HG03460 (cell line): ENCODE data around the gene NEURL3.
"Not testable (repeated sequence)": the region's sequence is repeated elsewhere in the genome, so short reads cannot be mapped to it uniquely, and the experiment has no call there.

Experiments used
- ATAC-seq: cut with Tn5 transposase; IDR thresholded peaks from one replicate; pipeline ENCODE4 v1.9.1; 2021; ENCODE audit not compliant: unreplicated experiment

NEURL3 gene, protein sequence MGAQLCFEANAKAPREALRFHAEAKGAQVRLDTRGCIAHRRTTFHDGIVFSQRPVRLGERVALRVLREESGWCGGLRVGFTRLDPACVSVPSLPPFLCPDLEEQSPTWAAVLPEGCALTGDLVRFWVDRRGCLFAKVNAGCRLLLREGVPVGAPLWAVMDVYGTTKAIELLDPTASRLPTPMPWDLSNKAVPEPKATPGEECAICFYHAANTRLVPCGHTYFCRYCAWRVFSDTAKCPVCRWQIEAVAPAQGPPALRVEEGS

DNA sequence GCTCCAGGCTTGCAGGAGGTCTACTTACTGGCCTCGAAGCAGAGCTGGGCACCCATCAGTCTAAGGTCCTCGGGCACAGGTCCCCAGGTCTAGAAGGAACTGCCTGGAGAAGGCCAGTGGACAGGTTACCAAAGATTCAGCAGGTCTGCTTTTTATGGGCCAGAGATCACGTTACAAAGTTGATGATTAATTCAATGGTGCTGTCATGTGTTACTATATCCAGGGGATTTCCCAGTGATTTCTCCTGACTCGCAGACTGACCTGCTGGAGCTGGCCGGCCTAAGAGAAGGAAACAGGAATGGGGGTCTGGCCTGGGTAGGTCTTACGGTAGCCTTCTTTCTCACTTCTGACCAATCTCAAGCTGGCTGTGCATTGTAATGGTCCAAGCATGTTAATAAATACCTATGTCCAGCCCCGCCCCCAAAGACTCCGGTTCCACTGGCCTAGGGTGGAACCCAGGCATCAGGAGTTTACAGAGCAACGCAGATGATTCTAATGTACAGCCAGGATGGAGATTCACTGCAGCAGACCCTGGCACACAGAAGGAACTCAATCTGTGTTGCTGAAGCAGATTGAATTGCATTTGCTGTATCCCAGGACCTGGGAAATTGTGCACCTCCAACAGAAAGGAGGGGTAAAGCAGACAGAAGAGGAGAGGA is at the start of gene NEURL3:
NEURL3 (minus strand) TSS at position 127 of the 659 bp plus-strand sequence; CDS start at position 56, 71 bp downstream.
- ATAC-seq = no peak

DNA sequence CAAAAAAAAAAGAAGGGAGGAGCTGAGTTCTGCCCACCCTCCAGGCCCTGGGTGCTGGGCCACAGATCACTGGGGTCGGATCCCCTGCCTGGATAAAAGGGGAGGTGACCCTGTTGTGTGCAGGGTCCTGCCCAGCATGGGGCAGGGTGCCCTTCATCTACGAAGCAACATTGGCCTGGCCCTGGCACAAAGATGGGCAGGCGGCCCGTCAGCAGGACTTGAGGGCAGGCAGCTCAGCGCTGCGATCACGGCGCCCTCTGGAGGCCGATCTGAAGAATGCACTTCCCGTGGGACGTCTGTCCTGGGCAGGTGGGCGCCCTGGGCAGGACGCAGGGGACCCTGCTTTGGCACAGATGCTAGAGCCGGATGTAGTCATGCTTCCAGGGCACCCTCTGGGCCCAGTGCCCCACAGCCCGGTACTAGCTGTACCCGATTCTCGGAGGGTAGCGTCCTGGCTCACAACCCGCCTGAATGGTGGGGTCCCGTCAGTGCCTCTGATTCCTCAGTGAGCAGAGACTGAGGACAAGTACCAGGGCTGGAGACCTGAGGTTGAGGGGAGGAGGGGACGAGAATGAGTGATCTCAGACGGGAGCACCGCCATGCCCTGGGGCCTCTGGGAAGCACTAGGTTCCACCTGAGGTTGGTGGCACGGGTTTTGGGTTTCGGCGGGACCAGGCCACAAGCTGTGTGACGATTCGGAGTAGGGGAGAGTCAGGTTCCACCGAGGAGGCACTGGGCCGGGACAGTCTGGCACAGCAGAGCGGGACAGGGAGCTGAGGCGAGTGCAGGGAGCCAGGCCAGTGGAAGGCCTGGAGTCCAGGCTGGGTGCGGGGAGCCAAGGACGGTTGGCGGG is 49.4 kb upstream of the NEURL3 start:
- ATAC-seq = no peak

DNA sequence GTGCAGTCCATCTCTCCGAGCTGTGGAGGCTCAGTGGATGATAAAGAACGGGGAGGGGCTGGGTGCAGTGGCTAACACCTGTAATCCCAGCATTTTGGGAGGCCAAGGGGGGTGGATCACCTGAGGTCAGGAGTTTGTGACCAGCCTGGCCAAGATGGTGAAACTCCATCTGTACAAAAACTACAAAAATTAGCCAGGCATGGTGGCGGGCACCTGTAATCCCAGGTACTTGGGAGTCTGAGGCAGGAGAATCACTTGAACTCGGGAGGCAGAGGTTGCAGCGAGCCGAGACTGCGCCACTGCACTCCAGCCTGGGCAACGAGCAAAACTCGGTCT is 48.8 kb upstream of the NEURL3 start:
- not testable (repeated sequence) for ATAC-seq

DNA sequence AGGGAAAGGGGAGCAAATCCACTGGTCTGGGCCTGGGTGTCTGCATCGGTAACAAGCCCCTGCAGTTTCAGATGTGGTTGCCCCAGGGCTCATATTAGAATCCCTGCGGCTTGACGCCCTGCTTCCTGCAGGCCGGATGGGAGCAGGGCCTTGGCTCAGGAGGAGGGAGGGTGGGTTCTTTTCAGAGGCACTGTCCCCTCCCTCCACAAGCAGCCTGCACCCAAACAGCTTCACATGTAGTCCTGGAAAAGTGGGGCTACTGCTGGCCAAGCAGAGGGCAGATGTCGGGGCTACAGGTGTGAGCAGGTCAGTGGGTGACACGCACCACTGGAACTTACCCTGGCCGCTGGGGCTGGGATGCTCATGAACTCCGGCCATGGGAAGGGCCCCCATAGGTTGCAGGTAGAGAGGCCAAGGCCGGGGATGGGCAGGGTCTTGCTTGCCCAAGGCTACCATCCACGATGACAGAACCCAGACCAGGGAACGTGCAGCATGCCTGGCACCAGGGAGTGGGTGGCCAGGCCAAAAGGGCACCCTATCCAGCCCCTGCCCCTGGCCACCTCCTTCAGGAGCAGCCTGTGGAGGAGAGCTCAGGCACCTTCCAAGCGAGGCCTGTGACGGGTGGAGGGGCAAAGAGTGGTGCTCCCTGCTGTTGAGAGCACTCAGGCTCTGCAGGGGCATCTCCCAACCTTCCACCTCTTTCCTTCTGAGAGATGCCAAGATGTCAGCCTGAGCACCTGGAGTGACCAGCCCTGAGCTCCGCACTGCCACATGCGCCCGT is 48.2 kb upstream of the NEURL3 start:
- no peak for ATAC-seq

DNA sequence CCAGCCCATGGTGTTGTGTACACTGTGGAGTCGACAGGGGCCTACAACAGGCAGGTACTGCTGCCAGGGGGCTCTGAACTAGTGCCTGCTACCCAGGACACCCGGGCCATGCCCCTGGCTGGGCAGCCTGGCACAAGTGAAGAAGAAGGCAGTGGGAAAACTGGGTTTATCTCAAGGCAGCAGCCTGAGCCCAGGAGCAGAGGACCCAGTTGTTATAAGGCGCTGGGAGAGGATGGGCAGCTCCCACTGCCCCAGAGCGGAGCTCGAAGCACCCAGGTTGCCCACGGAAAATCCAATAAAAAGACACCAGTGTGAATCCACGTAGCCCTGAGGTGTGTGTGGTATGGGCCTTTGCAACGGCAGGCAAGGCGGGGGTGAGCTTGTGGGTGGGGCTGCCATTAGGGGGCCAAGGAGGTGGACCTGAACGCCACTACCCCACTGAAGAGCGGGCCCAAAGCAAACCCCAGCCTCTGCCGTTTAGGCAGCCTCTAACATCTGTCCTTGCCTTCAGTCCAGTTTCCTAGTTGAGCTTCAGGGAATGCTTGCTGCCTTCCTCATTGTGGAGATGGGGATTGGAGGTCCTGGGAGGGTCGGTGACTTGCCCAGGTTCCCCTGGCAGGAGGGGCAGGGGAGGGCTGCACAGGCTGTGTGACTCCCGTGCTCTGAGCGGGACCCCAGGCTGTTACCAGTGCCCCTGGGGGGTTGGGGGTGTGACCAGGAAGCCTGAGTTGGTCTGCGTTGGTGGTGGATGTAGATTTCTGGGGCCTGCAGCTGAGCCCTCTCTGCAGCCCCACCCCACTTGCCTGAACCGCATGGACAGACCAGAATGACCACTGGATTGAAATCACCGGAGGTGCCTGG is 47.4 kb upstream of the NEURL3 start:
- no peak for ATAC-seq

DNA sequence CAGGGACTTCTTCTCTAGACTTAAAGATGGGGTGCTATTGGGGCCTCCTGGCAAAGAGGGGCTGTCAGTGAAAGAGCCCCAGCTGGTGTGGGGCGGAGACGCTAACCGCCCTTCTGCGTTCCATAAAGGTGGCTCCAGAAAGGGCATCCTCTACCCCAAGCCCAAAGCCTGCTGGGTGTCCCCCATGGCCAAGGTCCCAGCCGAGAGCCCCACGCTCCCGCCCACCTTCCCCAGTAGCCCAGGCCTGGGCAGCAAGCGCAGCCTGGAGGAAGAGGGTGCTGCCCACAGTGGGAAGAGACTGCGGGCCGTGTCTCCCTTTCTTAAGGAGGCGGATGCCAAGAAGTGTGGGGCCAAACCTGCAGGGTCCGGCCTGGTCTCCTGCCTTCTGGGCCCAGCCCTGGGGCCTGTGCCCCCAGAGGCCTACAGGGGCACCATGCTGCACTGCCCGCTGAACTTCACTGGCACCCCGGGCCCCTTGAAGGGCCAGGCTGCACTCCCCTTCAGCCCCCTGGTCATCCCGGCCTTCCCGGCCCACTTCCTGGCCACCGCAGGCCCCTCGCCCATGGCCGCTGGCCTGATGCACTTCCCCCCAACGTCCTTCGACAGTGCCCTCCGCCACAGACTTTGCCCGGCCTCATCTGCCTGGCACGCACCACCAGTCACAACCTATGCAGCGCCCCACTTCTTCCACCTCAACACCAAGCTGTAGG is 46.6 kb upstream of the NEURL3 start:
- no peak for ATAC-seq

DNA sequence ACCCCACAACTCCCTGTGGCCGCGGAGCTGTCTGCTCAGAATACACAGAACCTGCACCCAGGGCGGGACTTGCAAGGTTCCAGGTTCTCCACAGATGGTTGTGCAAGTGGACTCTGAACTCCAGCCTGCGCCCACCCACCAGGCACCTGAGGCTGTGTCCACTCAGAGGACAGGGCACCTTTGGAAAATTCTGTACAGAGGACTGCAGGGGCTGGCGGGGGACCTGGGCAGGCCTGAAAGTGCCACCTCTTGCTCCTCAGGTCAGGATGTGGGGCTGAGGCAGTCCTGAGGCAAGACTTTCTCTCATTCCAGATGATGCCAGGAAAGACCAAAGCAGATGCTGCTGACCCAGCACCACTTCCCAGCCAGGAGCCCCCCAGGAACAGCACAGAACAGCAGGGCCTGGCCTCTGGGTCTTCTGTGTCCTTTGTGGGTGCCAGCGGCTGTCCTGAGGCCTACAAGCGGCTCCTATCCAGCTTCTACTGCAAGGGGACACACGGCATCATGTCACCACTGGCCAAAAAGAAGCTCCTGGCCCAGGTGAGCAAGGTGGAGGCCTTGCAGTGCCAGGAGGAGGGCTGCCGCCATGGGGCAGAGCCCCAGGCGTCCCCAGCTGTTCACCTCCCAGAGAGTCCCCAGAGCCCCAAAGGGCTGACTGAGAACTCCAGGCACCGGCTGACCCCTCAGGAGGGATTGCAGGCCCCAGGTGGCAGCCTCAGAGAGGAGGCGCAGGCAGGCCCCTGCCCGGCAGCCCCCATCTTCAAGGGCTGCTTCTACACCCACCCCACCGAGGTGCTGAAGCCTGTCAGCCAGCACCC is 45.8 kb upstream of the NEURL3 start:
- ATAC-seq = no peak

DNA sequence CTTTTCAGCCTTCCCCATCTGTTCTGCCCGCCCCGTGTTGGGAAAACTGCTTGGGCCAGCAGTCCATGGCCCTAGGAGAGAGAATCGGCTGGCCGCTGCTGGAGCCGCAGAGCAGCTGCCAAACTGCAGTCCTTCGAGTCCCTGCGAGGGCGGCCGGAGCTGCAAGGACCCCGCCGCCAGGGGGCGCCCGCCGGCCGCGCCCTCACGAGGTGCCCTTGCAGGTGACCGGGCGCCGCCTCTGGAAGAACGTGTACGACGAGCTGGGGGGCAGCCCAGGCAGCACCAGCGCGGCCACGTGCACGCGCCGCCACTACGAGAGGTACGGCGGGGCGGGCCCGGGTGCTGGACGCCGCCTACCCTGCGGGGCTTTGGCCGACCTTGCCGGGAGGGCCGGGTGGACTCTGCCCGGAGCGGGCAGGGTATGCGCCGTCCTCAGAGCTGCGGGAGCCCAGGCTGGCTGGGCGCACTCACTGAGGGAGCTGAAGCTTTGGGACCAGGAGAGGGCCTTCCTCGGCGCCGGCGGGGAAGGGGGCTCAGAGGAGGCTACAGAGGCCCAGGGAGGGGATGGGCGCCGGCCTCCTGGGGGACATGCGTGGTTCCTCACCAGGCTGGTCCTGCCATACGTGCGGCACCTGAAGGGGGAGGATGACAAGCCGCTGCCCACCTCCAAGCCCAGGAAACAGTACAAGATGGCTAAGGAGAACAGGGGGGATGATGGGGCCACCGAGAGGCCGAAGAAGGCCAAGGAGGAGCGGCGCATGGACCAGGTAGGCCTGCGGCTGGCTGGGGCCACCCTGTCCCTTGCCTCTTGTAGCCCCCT is 45.0 kb upstream of the NEURL3 start:
- no peak for ATAC-seq

DNA sequence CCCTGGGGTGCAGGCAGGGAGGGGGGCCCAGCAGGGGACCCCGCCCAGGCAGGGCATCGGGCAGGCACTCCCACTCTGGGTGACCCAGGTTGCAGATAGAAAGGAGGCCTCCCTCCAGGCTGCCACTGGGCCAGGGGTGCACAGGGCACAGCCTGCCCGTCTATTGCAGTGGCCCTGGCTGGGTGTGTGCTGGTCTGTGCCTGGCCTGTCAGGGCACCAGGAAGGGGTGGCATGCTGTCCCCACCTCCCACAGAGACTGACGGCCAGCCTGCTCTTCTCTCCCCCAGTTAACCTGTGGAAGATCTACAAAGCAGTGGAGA is 44.3 kb upstream of the NEURL3 start:
- no peak for ATAC-seq

DNA sequence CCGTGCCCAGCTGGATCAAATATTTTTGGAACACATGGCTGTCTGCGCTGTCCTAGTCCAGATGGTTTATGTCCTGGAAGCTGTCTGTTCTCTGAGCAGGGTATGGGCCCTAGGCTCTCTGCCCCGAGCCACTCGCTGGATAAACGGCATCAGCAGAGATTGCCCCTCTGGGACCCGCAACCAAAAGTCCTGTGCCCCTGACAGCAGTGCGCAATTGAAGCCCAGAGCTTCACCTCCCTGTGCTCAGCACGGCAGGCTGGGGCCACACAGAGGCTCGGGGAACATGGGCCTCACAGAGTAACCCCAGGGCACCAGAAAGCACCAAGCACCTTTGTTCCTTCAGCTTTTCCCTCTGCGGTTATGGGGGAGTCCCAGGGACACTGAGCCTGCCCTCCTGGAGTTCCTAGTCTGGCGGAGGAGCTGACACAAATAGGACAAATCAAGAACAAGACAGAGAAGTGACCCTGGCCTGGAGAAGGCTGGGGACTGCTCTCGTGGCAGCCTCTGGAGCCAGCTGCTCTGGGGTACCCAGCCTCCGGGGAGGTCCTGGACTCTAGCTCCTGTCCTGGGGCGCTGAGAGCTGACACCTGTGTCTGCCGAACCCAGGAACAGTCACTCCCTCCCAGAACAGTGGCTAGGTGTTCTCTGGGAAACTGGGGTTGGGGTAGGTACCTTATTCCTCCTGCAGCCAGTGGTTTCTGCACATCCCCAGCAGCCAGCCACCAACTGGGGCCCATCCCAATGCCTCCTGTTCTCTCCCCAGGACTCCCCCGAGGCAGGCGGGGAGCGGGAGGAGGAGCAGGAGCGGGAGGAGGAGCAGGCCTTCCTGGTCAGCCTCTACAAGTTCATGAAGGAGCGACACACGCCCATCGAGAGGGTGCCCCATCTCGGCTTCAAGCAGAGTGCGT is 43.7 kb upstream of the NEURL3 start:
- ATAC-seq = no peak

DNA sequence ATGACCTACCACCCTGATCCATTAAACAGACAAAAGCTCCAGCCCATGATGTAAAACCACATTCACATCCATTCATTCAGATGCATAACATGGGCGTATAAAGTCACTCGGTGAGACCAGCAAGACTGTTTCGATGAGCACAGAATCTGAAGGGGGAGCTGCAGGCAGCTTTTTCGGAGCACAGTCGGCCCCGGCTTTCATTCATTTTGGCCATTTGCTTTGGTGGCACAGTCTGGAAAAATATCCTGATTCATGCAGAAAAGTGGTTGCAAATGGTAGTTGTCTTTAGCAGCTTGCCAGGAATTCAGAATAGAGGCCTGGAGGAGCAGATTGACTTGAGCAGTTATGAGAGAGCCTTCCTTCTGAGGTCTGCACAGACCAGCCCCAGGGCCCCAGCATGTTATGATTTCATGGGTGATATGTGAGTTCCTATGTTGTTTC is 42.6 kb upstream of the NEURL3 start:
- ATAC-seq = no peak

DNA sequence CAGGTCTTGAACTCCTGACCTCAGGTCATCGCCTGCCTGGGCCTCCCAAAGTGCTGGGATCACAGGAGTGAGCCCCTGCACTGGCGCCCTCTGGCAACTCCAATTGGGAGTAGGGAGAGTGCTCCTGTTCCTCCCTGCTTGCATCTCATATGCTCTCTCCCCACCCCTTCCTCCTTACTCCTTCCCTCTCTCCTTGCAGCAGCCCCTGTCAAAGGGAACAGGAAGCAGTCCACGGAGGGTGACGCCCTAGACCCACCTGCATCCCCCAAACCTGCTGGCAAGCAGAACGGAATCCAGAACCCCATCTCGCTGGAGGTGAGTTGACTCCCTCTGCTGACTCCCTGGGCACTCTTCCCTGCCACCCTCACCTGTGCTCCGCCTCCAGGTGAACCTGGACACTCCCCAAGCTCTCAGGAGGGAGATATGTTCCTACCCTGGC is 42.1 kb upstream of the NEURL3 start:
- no peak for ATAC-seq

DNA sequence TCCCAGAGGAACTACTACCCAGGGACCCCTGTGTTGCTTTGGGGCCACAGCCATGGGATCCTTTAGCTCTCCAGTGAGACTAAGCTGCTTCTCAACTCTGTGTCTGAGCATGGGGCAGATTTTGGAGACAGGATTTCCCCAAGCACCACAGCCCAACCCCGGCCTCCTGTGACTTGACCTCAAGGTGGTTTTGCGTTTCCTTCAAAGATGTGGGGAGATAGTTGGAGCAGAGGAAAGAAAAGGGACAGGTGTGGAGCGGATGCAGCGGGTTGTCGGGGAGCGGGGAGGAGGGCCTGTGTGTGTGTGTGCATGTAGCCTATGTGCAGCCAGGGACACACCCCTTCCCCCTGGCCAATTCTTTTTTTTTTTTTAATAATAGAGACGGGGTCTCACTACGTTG is 41.6 kb upstream of the NEURL3 start:
- ATAC-seq = no peak

DNA sequence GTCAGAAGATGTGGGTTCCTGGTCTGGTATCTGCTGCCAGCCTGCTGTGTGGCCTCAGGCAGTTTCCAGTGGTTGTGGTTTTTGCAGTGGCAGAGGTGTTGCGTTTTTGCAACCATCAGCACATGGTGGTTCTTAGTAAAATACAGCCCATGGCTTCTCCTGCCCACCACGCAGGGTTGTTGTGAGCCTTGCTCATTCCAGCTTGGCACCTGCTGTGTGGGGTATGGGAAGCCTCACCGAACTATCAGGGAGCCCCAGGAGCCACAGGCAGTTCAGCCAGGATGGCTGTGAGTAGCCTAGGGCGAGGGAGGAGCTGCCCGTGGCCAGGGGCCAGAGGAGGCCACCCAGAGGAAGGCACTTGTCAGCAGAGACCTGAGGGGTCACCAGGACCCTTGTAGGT is 41.2 kb upstream of the NEURL3 start:
- no peak for ATAC-seq

DNA sequence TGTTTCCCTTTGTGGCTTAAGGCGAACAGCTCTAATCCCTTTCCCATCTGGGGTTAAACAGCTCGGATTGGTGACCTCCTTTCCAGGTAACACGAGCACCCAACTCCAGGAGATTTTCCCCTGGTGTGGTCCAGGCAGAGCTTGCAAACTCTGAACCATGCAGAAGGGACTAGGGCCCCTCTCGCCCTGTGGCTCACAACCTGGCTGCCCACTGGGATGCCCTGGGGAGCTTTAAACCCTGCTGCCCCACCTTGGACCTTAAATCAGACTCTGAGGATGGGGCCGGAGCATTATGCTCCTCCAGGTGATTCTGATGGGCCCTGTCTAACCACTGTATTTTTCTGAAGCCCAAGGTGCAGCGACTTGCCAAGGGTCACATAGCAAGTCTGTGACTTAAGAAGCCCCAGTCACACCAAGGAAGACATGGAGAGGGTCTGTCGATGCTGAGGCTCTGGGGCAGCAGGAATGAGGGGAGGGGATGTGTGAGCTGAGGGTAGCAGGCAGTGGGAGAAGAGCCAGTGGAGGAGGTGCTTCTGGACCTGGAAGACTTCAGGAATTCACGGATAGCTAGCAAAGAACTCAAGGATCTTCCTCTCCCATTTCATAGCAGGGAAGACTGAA is 37.3 kb upstream of the NEURL3 start:
- ATAC-seq = no peak

DNA sequence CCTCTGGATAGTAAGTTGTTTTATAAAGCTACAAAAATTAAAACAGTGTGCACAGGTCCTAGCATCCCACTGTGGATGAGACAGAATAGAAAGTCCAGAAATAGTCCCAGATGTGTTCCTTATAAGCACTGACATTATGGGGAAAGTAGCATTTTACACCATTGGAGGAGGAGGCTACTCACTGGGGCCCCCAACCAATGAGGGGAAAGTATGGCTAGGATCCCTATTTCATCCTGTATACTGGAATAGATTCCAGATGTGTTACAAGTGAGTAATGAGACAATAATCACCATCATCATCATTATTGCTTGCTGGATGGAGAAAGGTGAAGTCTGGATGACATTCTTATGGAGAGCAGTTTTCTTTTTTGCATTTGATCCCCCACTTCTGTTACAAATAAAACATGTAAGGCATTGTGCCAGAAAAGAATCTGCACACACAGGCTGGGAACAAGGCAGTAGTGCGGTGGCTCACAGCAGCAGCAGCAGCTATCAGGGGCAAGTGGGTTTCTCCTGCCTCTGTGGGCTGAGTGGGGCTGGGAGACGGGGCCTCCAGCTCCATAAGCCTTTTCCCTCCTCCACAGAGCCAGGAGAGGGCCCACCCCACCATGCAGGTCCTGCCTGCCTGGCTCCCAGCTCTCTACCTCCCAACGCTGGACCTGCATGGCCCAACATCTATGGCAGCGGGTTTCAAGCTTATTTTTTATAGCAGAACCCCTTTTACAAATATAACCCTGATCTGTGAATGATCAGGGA is 36.4 kb upstream of the NEURL3 start:
- no peak for ATAC-seq
